CD4-positive, alpha-beta T cell treated with Interleukin-17A for 1 hour (primary cell): ENCODE data around the gene WFDC2.

Experiments used
- DNase-seq: peaks from one replicate; pipeline ENCODE4 v3.0.0-alpha.2; 2020

Gene WFDC2

GRCh38 chr20:45469336-45470261, at the start of gene WFDC2:
Gene WFDC2 (plus strand): TSS chr20:45469753. CDS start chr20:45469782, 29 bp downstream.
- DNase-seq: no peak

- DNase-seq: no peak
These were observed 49.4 kb upstream of the WFDC2 start for GRCh38 chr20:45420125-45420524.

- DNase-seq: no peak
These were observed 45.9 kb upstream of the WFDC2 start for GRCh38 chr20:45423700-45424099.

GRCh38 chr20:45425561-45425960, 44.0 kb upstream of the WFDC2 start:
- no peak for DNase-seq

- no peak for DNase-seq
These were observed 43.1 kb upstream of the WFDC2 start for GRCh38 chr20:45426320-45427016.

GRCh38 chr20:45427236-45428149, 42.1 kb upstream of the WFDC2 start:
- no peak for DNase-seq

- DNase-seq: no peak
These were observed 39.9 kb upstream of the WFDC2 start for GRCh38 chr20:45429618-45430017.

GRCh38 chr20:45432294-45432693, 37.3 kb upstream of the WFDC2 start:
- DNase-seq: peak; percentile 39

- no peak for DNase-seq
These were observed 36.2 kb upstream of the WFDC2 start for GRCh38 chr20:45433316-45433715.

- DNase-seq: no peak
These were observed 35.6 kb upstream of the WFDC2 start for GRCh38 chr20:45433976-45434375.

- DNase-seq: peak; percentile 90
These were observed 32.6 kb upstream of the WFDC2 start for GRCh38 chr20:45436732-45437485.

- no peak for DNase-seq
These were observed 29.1 kb upstream of the WFDC2 start for GRCh38 chr20:45440424-45440823.

GRCh38 chr20:45440891-45441685, 28.5 kb upstream of the WFDC2 start:
- DNase-seq: no peak

GRCh38 chr20:45441746-45442145, 27.8 kb upstream of the WFDC2 start:
- DNase-seq: no peak

- DNase-seq: peak; percentile 53
These were observed 25.5 kb upstream of the WFDC2 start for GRCh38 chr20:45444050-45444449.

GRCh38 chr20:45445805-45446562, 23.6 kb upstream of the WFDC2 start:
- DNase-seq: peak; percentile 50

- no peak for DNase-seq
These were observed 21.3 kb upstream of the WFDC2 start for GRCh38 chr20:45448270-45448669.

GRCh38 chr20:45449528-45449927, 20.0 kb upstream of the WFDC2 start:
- no peak for DNase-seq

GRCh38 chr20:45450097-45450818, 19.3 kb upstream of the WFDC2 start:
- peak; percentile 62 for DNase-seq

GRCh38 chr20:45452238-45452637, 17.3 kb upstream of the WFDC2 start:
- no peak for DNase-seq
